A673 (cell line): Measurements from ENCODE around the gene SYT17. TPM values are rescaled to one million over a fixed set of nuclear protein-coding genes. Genes with fewer than 3 reads are reported as not detected.
A peak's percentile ranks its signal among the peaks of the same experiment; 100 is the strongest.

Experiments
- BruUV-seq: library from RNA; stranded (reverse); fragments of 400-500 nt; replicated peaks from 2 replicates; lab custom pipeline; 2021; lab: Mats Ljungman, UMichigan
- CTCF ChIA-PET: fragments of 300-600 bp; sonication (Branson Sonifier 250); formaldehyde crosslinking; loops from one replicate; lab custom pipeline; 2022; ENCODE audit warnings: antibody characterized with exemption; lab: Charles Lee
- POLR2A ChIA-PET: fragments of 300-600 bp; sonication (Branson Sonifier 250); formaldehyde crosslinking; loops from one replicate; lab custom pipeline; 2022; ENCODE audit warnings: antibody characterized with exemption; ENCODE audit not compliant: low non-redundant PET; lab: Charles Lee
- DNase-seq: peaks from one replicate; pipeline ENCODE4 v3.0.0-alpha.2; 2015; ENCODE audit warnings: low spot score
- H3K27ac ChIP-seq: fragments of 200-600 bp; sonication (generic); 2 replicates; pipeline ENCODE4 v1.5.1; 2016; ENCODE audit warnings: mixed run types, low read depth, mild to moderate bottlenecking, mixed read lengths, antibody characterized with exemption, low read length; ENCODE audit not compliant: poor library complexity, severe bottlenecking
- H3K27me3 ChIP-seq: fragments of 200-600 bp; sonication (generic); replicated peaks from 2 replicates; pipeline ENCODE4 v1.6.1; 2017; ENCODE audit warnings: mixed run types, low read depth, mild to moderate bottlenecking, mixed read lengths, antibody characterized with exemption, low read length; ENCODE audit not compliant: insufficient read depth, poor library complexity
- H3K36me3 ChIP-seq: fragments of 200-600 bp; sonication (generic); 2 replicates; pipeline ENCODE4 v1.6.1; 2016; ENCODE audit warnings: mixed run types, mild to moderate bottlenecking, mixed read lengths, antibody characterized with exemption, low read length; ENCODE audit not compliant: insufficient read depth, poor library complexity, severe bottlenecking
- H3K4me1 ChIP-seq: fragments of 200-600 bp; sonication (generic); 2 replicates; pipeline ENCODE4 v1.6.1; 2017; ENCODE audit warnings: mixed run types, mild to moderate bottlenecking, mixed read lengths, antibody characterized with exemption, low read length; ENCODE audit not compliant: insufficient read depth, poor library complexity, severe bottlenecking
- H3K4me3 ChIP-seq: fragments of 200-600 bp; sonication (generic); 2 replicates; pipeline ENCODE4 v1.5.1; 2016; ENCODE audit warnings: low read depth, mixed run types, mild to moderate bottlenecking, mixed read lengths, low read length; ENCODE audit not compliant: poor library complexity, severe bottlenecking
- H3K9me3 ChIP-seq: fragments of 200-600 bp; sonication (generic); 2 replicates; pipeline ENCODE4 v1.6.1; 2016; ENCODE audit warnings: mixed run types, low read depth, mild to moderate bottlenecking, mixed read lengths, antibody characterized with exemption, low read length; ENCODE audit not compliant: poor library complexity, severe bottlenecking
- CTCF ChIP-seq: fragments of 300-800, 200-600 bp; sonication (generic); conservative IDR thresholded peaks from 2 replicates; pipeline ENCODE4 v1.5.1; 2017; ENCODE audit warnings: low read depth, mild to moderate bottlenecking, antibody characterized with exemption, low read length, moderate library complexity, mixed read lengths
- EZH2 ChIP-seq: fragments of 200-600 bp; sonication (generic); IDR thresholded peaks from 2 replicates; pipeline ENCODE4 v1.6.1; 2017; ENCODE audit warnings: borderline replicate concordance, low read depth, mild to moderate bottlenecking, mixed read lengths, antibody characterized with exemption, low read length; ENCODE audit not compliant: poor library complexity, severe bottlenecking
- intact Hi-C: fragments of 100-400 bp; cut with micrococcal nuclease; formaldehyde crosslinking; loops from one replicate; pipeline ENCODE4 v1.10.0; 2022; ENCODE audit not compliant: unreplicated experiment
- total RNA-seq: library from RNA; stranded (reverse); gene quantifications from 2 replicates; pipeline ENCODE4 v1.2.3, GENCODE V29; 2021

The SYT17 gene
- total RNA-seq, 1 experiment from 2014 or later = 0.24 TPM

GRCh38 chr16:19127674-19128131 is 40.3 kb upstream of the SYT17 start:
- Histone ChIP-seq H3K27me3 (no peaks in the 10 kb centered on the region), H3K4me1 (peaks cover 48% of the 10 kb centered on the region), H3K4me3 (no peak overlapping the region), H3K27ac (no peak overlapping the region), H3K9me3 (peaks cover 7% of the 10 kb centered on the region), H3K36me3 (no peaks in the 10 kb centered on the region)
- DNase-seq = no peak
- BruUV-seq = no TSS peak
- CTCF ChIA-PET = no interaction called here
- intact Hi-C loops = no loop called here
- POLR2A ChIA-PET = no interaction called here
- no peak for TF ChIP-seq EZH2
- TF ChIP-seq CTCF = no peak

- Histone ChIP-seq H3K9me3 (peaks cover 7% of the 10 kb centered on the region), H3K4me3 (no peak overlapping the region), H3K36me3 (no peaks in the 10 kb centered on the region), H3K27ac (peak overlapping the region; percentile 90), H3K27me3 (no peaks in the 10 kb centered on the region), H3K4me1 (peaks cover 48% of the 10 kb centered on the region)
- TF ChIP-seq CTCF (no peak), EZH2 (no peak)
- ChIA-PET POLR2A (no interaction called here), CTCF (no interaction called here)
- DNase-seq = peak; percentile 87
- intact Hi-C loops = no loop called here
- BruUV-seq = no TSS peak
Observed at GRCh38 chr16:19128454-19129200, 39.4 kb upstream of the SYT17 start.

GRCh38 chr16:19130385-19130784 is 37.7 kb upstream of the SYT17 start:
- intact Hi-C loops = no loop called here
- POLR2A ChIA-PET = interaction anchor here (0.9 kb wide), 1 partner anchor 329 kb away, joined by 3 read pairs; no protein-coding TSS in a partner anchor
- Histone ChIP-seq H3K27me3 (no peaks in the 10 kb centered on the region), H3K9me3 (peaks cover 7% of the 10 kb centered on the region), H3K4me3 (no peak overlapping the region), H3K27ac (peak overlapping the region; percentile 90), H3K4me1 (peaks cover 56% of the 10 kb centered on the region), H3K36me3 (no peaks in the 10 kb centered on the region)
- TF ChIP-seq CTCF (no peak), EZH2 (no peak)
- no peak for DNase-seq
- BruUV-seq = no TSS peak
- CTCF ChIA-PET = interaction anchor here (0.6 to 1.2 kb wide), 3 partner anchors 37 to 49 kb away, joined by 3 to 7 read pairs (median 3); partner anchors contain the start of gene SYT17
